GM03348 (cell line): ENCODE data around the gene RBM47.
"Not testable (repeated sequence)": the region's sequence is repeated elsewhere in the genome, so short reads cannot be mapped to it uniquely, and the experiment has no call there.

Source experiments
- DNase-seq: peaks from one replicate; pipeline ENCODE4 v3.0.0; 2012; ENCODE audit warnings: low spot score

RBM47 gene

GRCh38 chr4:40407468-40407867 is 222.2 kb downstream of the RBM47 start:
- DNase-seq: not testable (repeated sequence)

- no peak for DNase-seq
These were observed 223.3 kb downstream of the RBM47 start for GRCh38 chr4:40406340-40406739.

DNA sequence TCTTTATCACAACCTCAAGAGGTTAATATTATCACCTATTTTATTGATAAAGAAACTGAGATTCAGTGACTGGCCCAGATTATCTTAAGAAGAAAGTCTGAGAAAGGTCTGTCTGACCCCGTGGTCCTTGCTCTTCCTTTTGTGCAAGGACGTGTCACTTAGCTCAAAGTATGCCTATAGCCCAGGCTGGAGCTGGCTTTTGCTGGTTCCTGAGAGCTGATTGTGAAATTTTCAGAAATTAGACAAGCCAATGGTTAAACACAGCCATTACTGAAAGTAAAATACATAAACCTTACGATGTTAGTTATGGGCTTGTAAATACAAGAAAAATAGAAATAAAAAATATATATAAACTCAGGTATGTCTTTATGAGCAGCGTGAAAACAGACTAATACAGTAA is 224.5 kb downstream of the RBM47 start:
- DNase-seq: no peak

GRCh38 chr4:40403081-40403480 is 226.6 kb downstream of the RBM47 start:
- DNase-seq: no peak

GRCh38 chr4:40402556-40402955 is 227.1 kb downstream of the RBM47 start:
- DNase-seq: no peak

- DNase-seq: no peak
These were observed 228.0 kb downstream of the RBM47 start for GRCh38 chr4:40401631-40402030.

DNA sequence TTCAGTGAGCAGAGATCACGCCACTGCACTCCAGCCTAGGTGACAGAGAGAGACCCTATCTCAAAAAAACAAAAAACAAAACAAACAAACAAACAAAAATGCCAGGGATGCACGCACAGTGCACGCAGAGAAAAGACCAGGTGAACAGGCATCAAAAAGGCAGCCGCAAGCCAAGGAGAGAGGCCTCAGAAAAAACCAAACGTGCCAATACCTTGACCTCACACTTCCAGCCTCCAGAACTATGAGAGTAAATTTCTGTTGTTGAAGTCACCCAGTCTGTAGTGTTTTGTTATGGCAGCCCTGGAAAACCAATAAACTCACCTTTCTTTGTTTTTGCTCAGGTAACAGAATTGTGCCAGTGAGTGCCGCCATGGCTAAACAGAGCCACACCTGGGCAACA is 228.6 kb downstream of the RBM47 start:
- DNase-seq: no peak

DNA sequence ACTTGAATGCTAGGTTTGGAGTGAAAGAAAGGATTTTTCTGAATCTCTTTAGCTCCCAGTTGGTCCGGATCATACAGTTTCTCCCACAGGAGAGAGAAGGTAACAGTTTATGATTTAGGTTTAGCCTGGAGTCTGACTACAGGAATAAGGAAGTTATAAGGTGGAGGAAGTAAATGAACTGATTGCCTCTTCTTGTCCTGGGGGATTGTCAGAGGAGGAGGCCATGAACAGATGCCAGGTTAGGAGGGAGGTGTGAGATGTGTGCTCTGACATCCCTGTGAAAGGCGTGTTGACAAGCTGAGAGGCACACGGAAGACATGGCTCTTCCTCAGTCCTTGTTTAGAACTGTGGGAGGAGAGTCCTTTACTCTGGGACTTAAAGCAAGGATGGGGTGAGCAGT is 230.1 kb downstream of the RBM47 start:
- DNase-seq: no peak

DNA sequence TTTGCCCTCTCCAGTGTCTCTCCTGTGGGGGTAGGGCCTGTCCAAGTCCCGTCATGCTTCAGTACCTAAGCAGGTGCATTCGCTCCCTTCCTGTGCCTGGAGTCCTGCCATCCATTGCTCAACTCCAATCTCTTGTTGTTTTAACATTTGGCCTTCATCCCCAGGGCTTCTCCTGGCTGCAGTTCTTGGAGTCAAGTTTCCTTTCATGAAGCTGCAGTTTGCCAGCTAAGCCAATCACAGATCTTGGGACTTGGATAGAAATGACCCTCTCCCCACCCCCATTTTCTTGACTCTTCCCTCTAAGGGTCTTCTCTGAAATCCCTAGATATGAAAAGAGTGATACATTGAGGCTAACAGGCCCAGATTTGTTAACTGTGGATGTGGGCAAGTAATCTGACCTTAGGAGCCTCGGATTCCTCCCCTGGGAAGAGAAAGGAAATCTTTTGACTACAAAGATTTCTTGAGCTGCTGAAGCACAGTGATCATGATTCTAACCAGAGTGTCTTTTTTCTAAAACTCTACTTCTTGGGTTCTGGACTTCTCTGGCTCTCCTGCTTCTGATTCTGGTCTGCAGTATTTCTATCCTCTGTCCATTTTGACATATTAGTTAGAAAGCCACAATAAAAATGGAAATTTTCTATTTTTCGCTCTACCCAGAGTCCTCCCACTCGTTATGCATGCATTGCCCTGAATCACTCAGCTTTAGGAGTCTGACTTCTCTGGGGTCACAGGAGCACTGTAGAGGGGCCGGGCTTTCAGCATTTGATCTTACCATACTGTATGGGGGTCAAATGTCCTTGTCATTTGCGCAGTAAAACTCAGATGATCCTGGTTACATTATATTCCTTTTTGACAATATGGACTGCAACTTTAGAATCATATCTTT is 233.5 kb downstream of the RBM47 start:
- DNase-seq: no peak

DNA sequence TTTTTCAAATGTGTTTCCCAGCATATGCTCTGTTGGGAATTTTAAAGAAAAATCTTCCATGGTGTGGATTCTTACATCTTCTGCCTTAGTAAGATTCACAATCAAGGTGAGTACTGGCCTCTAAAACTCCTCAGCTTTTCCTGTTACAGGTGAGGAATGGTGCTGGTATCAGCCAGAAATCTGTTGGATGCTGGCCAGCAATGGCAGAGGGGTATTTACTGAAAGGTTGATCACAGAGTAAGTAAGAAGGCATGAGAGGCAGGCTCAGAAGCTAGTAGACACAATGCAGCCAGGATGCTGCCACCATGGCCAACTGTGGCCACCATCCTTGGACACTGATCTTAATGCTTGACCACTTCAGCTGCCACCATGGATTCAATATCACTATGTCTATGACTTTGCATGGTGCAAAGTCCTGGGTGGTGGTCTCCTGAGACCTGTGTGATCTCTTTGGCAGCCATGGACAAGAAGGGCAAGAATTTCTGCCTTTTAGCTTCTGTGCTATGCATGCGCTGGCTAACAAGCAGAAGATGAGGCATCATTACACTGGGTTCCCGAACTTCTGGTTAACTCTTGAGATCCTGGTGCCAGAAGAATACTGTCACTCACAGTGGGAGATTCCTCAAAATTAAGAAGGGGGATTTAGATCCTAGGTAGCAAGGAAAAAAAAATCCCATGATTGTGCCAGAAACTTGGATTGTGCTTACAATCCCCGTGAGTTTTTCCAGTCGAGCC is 234.3 kb downstream of the RBM47 start:
- DNase-seq: no peak

DNA sequence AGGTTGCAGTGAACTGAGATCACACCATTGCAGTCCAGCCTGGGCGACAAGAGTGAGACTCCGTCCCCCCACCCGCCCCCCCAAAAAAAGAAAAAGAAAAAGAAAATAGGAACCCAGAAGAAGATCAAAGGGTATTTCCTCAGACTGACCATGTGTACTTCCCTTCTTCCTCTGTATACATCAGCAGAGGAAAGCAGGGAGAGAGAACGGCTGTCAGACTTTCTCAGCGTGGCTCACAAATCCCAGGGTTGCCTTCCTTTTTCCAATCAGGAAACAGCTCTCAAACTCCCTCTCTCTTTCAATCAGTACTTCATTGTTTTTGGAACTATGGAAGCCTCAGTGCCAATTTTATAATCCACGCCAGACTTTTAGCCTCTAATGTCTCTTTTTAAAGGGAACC is 235.4 kb downstream of the RBM47 start:
- DNase-seq: no peak

DNA sequence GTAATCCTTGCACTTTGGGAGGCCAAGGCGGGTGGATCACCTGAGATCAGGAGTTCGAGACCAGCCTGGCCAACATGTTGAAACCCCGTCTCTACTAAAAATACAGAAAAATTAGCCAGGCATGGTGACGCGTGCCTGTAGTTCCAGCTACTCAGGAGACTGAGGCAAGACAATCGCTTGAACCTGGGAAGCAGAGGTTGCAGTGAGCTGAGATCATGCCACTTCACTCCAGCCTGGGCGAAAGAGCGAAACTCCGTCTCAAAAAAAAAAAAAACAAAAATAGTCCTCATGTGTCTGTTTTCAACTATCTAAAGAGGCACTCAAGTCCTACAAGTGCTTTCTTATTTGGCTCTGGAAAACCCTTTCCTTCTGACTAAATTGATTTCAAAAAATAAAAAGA is 237.4 kb downstream of the RBM47 start:
- DNase-seq: not testable (repeated sequence)

DNA sequence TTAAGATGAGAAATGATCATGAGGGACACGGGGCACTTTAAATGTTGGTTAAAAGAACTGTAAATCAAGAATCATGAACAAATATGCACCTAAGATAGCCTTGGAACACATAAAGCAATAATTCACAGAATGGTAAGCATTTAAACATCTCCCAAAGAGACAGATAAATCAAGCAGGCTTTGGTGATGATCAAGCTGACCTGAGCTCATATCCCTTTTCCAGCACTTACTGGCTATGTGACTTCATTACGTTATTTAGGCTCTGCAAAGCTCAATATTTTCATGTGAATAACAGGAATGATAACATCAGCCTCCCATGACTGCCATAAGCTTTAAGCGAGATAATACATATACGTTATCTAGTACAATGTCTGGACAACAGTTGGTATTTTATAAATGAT is 239.7 kb downstream of the RBM47 start:
- no peak for DNase-seq

- DNase-seq: no peak
These were observed 241.4 kb downstream of the RBM47 start for GRCh38 chr4:40388239-40388638.

DNA sequence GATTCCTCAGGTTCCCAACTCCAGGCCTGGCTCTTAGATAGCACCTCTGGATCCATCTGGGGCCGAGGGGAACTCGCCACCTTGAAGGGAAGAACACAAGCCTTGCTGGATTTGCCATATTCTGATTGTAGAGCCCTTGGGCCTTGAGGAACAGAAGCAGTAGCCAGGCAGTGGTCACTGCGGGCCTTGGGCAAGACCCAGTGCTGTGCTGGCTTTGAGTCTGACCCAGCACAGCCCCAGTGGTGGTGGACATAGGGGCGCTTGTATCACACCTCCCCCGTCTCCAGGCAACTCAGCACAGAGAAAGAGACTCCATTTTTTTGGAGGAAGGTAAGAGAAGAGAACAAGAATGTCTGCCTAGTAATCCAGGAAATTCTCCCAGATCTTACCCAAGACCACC is 249.0 kb downstream of the RBM47 start:
- no peak for DNase-seq

- DNase-seq: no peak
These were observed 250.4 kb downstream of the RBM47 start for GRCh38 chr4:40379248-40379647.

GRCh38 chr4:40378619-40379018 is 251.0 kb downstream of the RBM47 start:
- no peak for DNase-seq

DNA sequence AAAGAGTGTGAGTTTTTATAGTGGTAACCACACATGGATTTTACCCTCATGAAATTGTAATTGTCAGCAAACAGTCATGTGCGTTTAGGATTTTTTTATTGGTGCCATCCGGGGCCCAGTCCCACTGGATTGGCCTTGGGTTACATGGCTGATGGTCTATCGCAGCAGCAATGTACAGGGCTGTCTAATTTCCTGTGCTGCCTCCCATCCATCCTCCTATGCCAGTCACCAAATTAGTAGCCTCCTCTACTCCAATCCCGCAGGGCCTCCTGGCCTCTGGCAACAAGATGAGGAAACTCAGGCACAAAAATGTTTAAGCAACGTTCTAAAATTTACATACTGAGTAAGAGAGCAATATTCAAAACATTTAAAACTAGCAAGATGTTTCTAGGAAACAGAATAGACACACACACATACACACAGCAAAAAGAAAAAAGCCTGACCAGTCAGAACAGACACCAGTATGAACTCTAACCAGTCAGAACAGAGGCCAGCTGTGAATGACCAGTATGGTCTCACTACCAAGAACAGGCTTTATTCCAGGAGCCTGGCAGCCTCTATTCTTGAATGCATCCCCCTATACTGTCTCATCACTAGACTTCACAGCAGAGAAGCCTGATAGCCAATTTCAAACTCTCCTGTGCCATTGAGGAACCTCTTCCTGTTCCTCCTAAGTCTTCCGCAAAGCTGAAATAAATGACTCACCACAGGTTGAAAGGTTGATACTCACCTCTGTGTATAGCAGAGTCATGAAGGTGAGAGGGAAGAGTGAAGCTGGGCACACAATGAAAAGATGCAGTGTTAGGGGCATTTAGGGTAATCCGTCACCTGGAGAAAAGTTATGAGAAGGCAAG is 251.9 kb downstream of the RBM47 start:
- DNase-seq: no peak

DNA sequence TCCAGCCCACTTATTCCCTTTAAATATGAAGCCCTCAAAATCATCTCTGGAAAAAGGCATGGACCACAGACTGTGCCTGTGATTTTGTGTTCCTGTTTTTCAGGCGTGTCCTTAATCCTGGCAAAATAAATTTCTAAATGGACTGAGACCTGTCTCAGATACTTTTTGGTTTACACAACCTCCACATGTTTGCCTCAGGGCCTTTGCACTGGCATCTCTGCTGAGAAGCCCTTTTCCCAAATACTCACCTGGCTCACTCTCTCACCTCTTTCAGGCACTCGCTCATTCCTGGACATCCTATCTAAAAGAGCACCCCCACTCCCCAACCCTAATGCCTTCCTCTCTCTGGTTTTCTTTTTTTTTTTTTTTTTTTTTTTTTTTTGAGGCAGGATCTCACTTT is 254.0 kb downstream of the RBM47 start:
- no peak for DNase-seq

DNA sequence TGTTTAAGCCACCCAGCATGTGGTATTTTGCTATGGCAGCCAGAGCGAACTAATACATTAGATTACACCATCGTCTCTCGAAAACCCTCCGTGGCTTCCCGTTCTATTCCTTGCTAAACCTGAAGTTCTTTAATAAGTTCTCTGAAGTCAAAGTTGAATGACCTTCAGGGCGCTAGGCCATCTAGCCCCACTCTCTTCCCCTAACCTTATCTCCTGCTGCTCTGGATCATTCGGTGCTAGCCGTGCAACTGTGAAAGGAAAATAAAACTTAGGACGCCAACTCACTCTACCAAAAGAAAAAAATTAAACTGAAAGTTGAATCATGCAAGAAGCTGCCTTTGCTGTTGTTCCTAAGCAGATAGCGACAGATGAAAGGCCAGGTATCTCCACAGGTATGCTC is 254.6 kb downstream of the RBM47 start:
- no peak for DNase-seq

DNA sequence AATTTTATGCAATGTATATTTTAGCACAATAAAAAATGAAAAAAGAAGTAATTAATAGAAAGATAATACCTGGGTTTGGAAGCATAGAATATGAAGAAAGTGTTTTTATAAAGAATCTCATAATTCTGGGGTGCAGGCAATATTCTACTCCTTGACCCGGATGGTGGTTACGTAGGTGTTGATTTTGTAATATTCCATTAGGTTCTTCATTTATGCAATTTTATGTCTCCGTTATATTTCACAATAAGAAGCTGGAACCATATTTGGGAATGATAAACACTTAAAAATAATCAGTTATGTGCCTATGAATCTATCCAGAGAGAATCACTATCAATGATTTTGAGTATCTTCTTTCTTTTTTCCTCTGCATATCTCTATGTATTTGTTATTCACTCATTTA is 256.0 kb downstream of the RBM47 start:
- DNase-seq: no peak
